Measurements from ENCODE around the gene CD226.
"Not testable (repeated sequence)": the region's sequence is repeated elsewhere in the genome, so short reads cannot be mapped to it uniquely, and the experiment has no call there.

Gene CD226

GRCh38 chr18:69880083-69880482 lies 67.6 kb downstream of the CD226 start:
- Histone ChIP-seq H3K9me2 (replicated peaks; ENCODE audit: insufficient read depth, low read length) (no peaks in the 10 kb centered on the region), H3K4me3 (ENCODE audit: insufficient read depth, low read length, poor library complexity, severe bottlenecking) (no peak overlapping the region), H3K4me2 (ENCODE audit: low read depth, low read length, poor library complexity, severe bottlenecking) (no peak overlapping the region), H2AFZ (ENCODE audit: low read depth, low read length, severe bottlenecking) (no peak overlapping the region), H4K20me1 (ENCODE audit: low read depth, low read length) (no peaks in the 10 kb centered on the region), H3K9ac (ENCODE audit: low read length) (no peak overlapping the region), H3K27ac (ENCODE audit: low read depth, low read length) (no peak overlapping the region), H3K27me3 (ENCODE audit: low read length) (no peaks in the 10 kb centered on the region), H3K79me2 (ENCODE audit: insufficient read depth, low read length) (no peaks in the 10 kb centered on the region), H3F3A (ENCODE audit: insufficient read depth) (no peaks in the 10 kb centered on the region), H3K36me3 (ENCODE audit: low read length) (no peaks in the 10 kb centered on the region), H3K9me3 (ENCODE audit: insufficient read depth, low read length) (no peaks in the 10 kb centered on the region)
- no peak for TF ChIP-seq EZH2phosphoT487 (conservative IDR thresholded peaks at IDR 0.05; ENCODE audit: low read length)
- TF ChIP-seq, protein P1, sequence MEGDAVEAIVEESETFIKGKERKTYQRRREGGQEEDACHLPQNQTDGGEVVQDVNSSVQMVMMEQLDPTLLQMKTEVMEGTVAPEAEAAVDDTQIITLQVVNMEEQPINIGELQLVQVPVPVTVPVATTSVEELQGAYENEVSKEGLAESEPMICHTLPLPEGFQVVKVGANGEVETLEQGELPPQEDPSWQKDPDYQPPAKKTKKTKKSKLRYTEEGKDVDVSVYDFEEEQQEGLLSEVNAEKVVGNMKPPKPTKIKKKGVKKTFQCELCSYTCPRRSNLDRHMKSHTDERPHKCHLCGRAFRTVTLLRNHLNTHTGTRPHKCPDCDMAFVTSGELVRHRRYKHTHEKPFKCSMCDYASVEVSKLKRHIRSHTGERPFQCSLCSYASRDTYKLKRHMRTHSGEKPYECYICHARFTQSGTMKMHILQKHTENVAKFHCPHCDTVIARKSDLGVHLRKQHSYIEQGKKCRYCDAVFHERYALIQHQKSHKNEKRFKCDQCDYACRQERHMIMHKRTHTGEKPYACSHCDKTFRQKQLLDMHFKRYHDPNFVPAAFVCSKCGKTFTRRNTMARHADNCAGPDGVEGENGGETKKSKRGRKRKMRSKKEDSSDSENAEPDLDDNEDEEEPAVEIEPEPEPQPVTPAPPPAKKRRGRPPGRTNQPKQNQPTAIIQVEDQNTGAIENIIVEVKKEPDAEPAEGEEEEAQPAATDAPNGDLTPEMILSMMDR (IDR thresholded peaks at IDR 0.05; ENCODE audit: insufficient read depth, low read length, poor library complexity, severe bottlenecking): no peak

GRCh38 chr18:69879051-69879450 lies 68.6 kb downstream of the CD226 start:
- not testable (repeated sequence) for H3K9ac ChIP-seq (ENCODE audit: low read length); H3K27ac ChIP-seq (ENCODE audit: low read depth, low read length); H3K9me2 ChIP-seq (replicated peaks; ENCODE audit: insufficient read depth, low read length); H3K4me3 ChIP-seq (ENCODE audit: insufficient read depth, low read length, poor library complexity, severe bottlenecking); H3K36me3 ChIP-seq (ENCODE audit: low read length); H3K4me2 ChIP-seq (ENCODE audit: low read depth, low read length, poor library complexity, severe bottlenecking); H3K27me3 ChIP-seq (ENCODE audit: low read length); H2AFZ ChIP-seq (ENCODE audit: low read depth, low read length, severe bottlenecking); H4K20me1 ChIP-seq (ENCODE audit: low read depth, low read length); H3K79me2 ChIP-seq (ENCODE audit: insufficient read depth, low read length); H3K9me3 ChIP-seq (ENCODE audit: insufficient read depth, low read length); H3F3A ChIP-seq (ENCODE audit: insufficient read depth)

DNA sequence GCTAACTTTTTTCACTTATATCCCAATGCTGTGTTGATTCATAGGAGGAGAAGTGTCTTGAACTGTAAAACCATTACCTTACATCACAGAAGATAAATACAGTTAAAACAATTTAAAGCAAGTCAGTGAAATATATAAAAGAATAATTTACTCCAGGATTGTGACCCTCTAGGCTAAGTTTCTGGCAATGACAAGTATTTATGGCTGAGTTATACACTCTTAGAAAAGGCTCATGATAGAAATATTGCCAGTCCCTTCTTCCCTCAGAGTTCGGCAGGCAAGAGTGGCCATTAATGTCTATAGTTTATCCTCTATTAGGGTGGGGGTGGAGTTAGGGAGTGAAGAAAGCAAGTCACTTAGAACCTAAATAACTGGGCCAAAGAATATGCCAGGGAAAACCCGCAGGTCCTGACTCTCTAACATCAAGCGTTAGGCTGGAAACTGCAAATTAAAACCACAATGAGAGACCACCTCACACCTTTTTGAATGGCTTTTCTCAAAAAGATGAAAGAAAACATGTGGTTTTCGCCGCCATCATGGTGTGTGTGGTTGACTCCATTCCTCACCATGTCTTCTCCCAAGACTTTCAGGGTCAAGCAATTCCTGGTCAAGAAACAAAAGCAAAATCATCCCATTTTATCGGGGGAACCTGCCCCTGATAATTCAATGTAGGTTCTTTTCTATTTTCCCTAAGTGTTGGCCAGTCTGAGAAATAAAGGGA lies 69.3 kb downstream of the CD226 start:
- TF ChIP-seq, protein P1 (IDR thresholded peaks at IDR 0.05; ENCODE audit: insufficient read depth, low read length, poor library complexity, severe bottlenecking): no peak
- no peak for TF ChIP-seq EZH2phosphoT487 (conservative IDR thresholded peaks at IDR 0.05; ENCODE audit: low read length)
- no peaks in the 10 kb centered on the region for H3K79me2 ChIP-seq (ENCODE audit: insufficient read depth, low read length)
- H3K36me3 ChIP-seq (ENCODE audit: low read length): no peaks in the 10 kb centered on the region
- H3K9me3 ChIP-seq (ENCODE audit: insufficient read depth, low read length): no peaks in the 10 kb centered on the region
- no peak overlapping the region for H3K27ac ChIP-seq (ENCODE audit: low read depth, low read length)
- no peaks in the 10 kb centered on the region for H3K27me3 ChIP-seq (ENCODE audit: low read length)
- no peak overlapping the region for H3K9ac ChIP-seq (ENCODE audit: low read length)
- H2AFZ ChIP-seq (ENCODE audit: low read depth, low read length, severe bottlenecking): no peak overlapping the region
- no peaks in the 10 kb centered on the region for H3F3A ChIP-seq (ENCODE audit: insufficient read depth)
- H3K9me2 ChIP-seq (replicated peaks; ENCODE audit: insufficient read depth, low read length): no peaks in the 10 kb centered on the region
- H4K20me1 ChIP-seq (ENCODE audit: low read depth, low read length): no peaks in the 10 kb centered on the region
- no peak overlapping the region for H3K4me3 ChIP-seq (ENCODE audit: insufficient read depth, low read length, poor library complexity, severe bottlenecking)
- H3K4me2 ChIP-seq (ENCODE audit: low read depth, low read length, poor library complexity, severe bottlenecking): no peak overlapping the region

DNA sequence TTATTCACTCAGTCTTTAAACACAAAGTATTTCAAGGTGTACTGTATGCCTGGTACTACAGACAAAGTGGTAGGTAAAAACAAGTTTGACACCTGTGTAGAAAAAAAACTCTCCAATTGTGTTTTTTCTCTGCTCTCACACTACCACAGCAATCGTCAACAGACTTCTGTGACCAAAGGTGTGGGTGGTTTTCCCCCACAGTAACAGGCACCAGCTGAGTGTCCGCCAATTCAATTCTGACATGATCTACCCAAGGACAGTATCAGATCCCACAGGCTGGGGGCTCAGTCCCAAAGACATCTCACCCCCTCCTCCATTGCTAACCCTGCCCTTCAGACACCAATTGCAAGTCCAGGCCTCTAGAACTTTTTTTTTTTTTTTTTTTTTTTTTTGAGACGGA lies 71.2 kb downstream of the CD226 start:
- TF ChIP-seq EZH2phosphoT487 (conservative IDR thresholded peaks at IDR 0.05; ENCODE audit: low read length): no peak
- Histone ChIP-seq H4K20me1 (ENCODE audit: low read depth, low read length) (no peaks in the 10 kb centered on the region), H3F3A (ENCODE audit: insufficient read depth) (no peaks in the 10 kb centered on the region), H3K4me2 (ENCODE audit: low read depth, low read length, poor library complexity, severe bottlenecking) (no peak overlapping the region), H3K9me3 (ENCODE audit: insufficient read depth, low read length) (no peaks in the 10 kb centered on the region), H3K36me3 (ENCODE audit: low read length) (no peaks in the 10 kb centered on the region), H3K27ac (ENCODE audit: low read depth, low read length) (no peak overlapping the region), H3K27me3 (ENCODE audit: low read length) (no peaks in the 10 kb centered on the region), H3K9me2 (replicated peaks; ENCODE audit: insufficient read depth, low read length) (no peaks in the 10 kb centered on the region), H2AFZ (ENCODE audit: low read depth, low read length, severe bottlenecking) (no peak overlapping the region), H3K9ac (ENCODE audit: low read length) (no peak overlapping the region), H3K79me2 (ENCODE audit: insufficient read depth, low read length) (no peaks in the 10 kb centered on the region), H3K4me3 (ENCODE audit: insufficient read depth, low read length, poor library complexity, severe bottlenecking) (no peak overlapping the region)

Measured in SU-DHL-6 (cell line).